ENCODE results near the gene SH3PXD2A. TPM values are rescaled to one million over a fixed set of nuclear protein-coding genes. Genes with fewer than 3 reads are reported as not detected.

SH3PXD2A gene
- total RNA-seq, 1 donor, result 58.3 TPM

- TF ChIP-seq CTCF (IDR thresholded peaks at IDR 0.05; ENCODE audit: insufficient read depth, low read depth, low read length), result peak; percentile 74
- peak; percentile 33 for DNase-seq (ENCODE audit: low read depth)
- no peak overlapping the region for H3K4me3 ChIP-seq (ENCODE audit: low read depth, low read length)
Observed at GRCh38 chr10:103592186-103593021, 263.0 kb downstream of the SH3PXD2A start.

- no peak overlapping the region for H3K4me3 ChIP-seq (ENCODE audit: low read depth, low read length)
- TF ChIP-seq CTCF (IDR thresholded peaks at IDR 0.05; ENCODE audit: insufficient read depth, low read depth, low read length), result no peak
- DNase-seq (ENCODE audit: low read depth), result no peak
Observed at GRCh38 chr10:103590744-103591291, 264.6 kb downstream of the SH3PXD2A start.

DNA sequence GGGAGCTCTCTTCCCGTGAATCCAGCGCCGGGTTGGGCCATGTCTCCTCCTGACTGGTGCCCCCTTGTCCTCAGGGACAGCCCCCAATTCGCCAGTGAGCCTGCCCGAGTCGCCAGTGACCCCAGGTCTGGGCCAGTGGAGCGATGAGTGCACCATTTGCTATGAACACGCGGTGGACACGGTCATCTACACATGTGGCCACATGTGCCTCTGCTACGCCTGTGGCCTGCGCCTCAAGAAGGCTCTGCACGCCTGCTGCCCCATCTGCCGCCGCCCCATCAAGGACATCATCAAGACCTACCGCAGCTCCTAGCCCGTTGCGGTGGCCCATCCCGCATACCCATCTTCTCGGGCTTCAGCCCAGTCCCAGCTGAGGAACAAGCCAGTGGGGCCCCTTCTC, 265.3 kb downstream of the SH3PXD2A start:
- H3K4me3 ChIP-seq (ENCODE audit: low read depth, low read length), result no peak overlapping the region
- TF ChIP-seq CTCF (IDR thresholded peaks at IDR 0.05; ENCODE audit: insufficient read depth, low read depth, low read length), result no peak
- DNase-seq (ENCODE audit: low read depth), result no peak

GRCh38 chr10:103589074-103589630, 266.2 kb downstream of the SH3PXD2A start:
- TF ChIP-seq CTCF (IDR thresholded peaks at IDR 0.05; ENCODE audit: insufficient read depth, low read depth, low read length), result no peak
- no peak overlapping the region for H3K4me3 ChIP-seq (ENCODE audit: low read depth, low read length)
- DNase-seq (ENCODE audit: low read depth), result no peak

GRCh38 chr10:103587073-103587472, 268.3 kb downstream of the SH3PXD2A start:
- DNase-seq (ENCODE audit: low read depth), result no peak
- no peak for TF ChIP-seq CTCF (IDR thresholded peaks at IDR 0.05; ENCODE audit: insufficient read depth, low read depth, low read length)
- H3K4me3 ChIP-seq (ENCODE audit: low read depth, low read length), result no peak overlapping the region

DNA sequence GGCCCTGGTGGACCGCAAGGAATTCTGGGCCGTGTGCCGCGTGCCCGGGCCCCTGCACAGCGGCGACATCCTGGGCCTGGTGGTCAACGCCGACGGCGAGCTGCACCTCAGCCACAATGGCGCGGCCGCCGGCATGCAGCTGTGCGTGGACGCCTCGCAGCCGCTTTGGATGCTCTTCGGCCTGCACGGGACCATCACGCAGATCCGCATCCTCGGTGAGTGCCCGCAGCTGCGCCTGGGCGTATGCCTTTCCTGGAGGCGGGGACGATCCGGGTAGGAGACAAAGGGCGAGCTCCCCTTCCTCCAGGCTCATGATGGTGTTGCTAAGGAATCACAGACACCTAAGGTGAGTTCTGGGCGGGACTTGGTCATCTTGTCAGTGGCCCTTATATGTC, 270.4 kb downstream of the SH3PXD2A start:
- TF ChIP-seq CTCF (IDR thresholded peaks at IDR 0.05; ENCODE audit: insufficient read depth, low read depth, low read length), result no peak
- no peak overlapping the region for H3K4me3 ChIP-seq (ENCODE audit: low read depth, low read length)
- no peak for DNase-seq (ENCODE audit: low read depth)

Data from fibroblast of villous mesenchyme (primary cell).